B cell (primary cell): ENCODE data around the gene RASL10A. TPM values are rescaled to one million over a fixed set of nuclear protein-coding genes. Genes with fewer than 3 reads are reported as not detected.

Experiments
- ATAC-seq: fragments of 200-7000 bp; cut with Tn5 transposase; one replicate; pipeline ENCODE4 v1.10.0; 2021; ENCODE audit warnings: low read depth, mild to moderate bottlenecking, moderate number of reproducible peaks, moderate library complexity
- CTCF ChIA-PET: fragments of 350-600 bp; sonication (Branson Sonifier 250); formaldehyde crosslinking; loops from one replicate; lab custom pipeline; 2021; ENCODE audit warnings: antibody characterized with exemption, inconsistent platforms; lab: Charles Lee
- POLR2A ChIA-PET: fragments of 350-600 bp; sonication (Branson Sonifier 250); formaldehyde crosslinking; loops from one replicate; lab custom pipeline; 2021; ENCODE audit warnings: antibody characterized with exemption; lab: Charles Lee
- DNase-seq: peaks from one replicate; pipeline ENCODE4 v3.0.0; 2013
- H2AFZ ChIP-seq: 2 replicates; pipeline ENCODE4 v1.6.1; 2012; ENCODE audit warnings: mild to moderate bottlenecking, low read depth, low read length; ENCODE audit not compliant: insufficient read depth, poor library complexity, severe bottlenecking
- H3K27ac ChIP-seq, 2 donors: 1 replicate in 1 of 2; 2 replicates in 1 of 2; pipeline ENCODE4 v1.5.1; 2012 to 2013; ENCODE audit warnings: low read length in 2 of 2, mild to moderate bottlenecking in 2 of 2, moderate library complexity in 1 of 2
- H3K27me3 ChIP-seq, 4 experiments: fragments of 200-600 bp in 1 of 4; sonication (generic) in 1 of 4; replicated peaks in 1 of 4; 1 replicate in 2 of 4; 2 replicates in 2 of 4; pipeline versions ENCODE4 v1.6.1 to v1.7.0; 2013 to 2016; ENCODE audit warnings: low read length in 3 of 4, mild to moderate bottlenecking in 2 of 4, mixed read lengths in 1 of 4, moderate library complexity in 1 of 4; ENCODE audit not compliant: insufficient read depth in 4 of 4, control insufficient read depth in 3 of 4; ENCODE audit errors: control extremely low read depth in 1 of 4
- H3K36me3 ChIP-seq, 2 experiments: replicated peaks in 1 of 2; 1 replicate in 1 of 2; 2 replicates in 1 of 2; pipeline versions ENCODE4 v1.6.1 to v1.7.1; 2013; ENCODE audit warnings: low read length in 1 of 2; ENCODE audit not compliant: insufficient read depth in 2 of 2, control insufficient read depth in 1 of 2; ENCODE audit errors: control extremely low read depth in 1 of 2, extremely low read depth in 1 of 2
- H3K4me1 ChIP-seq, 2 donors: fragments of 200-600 bp in 1 of 2; sonication (generic) in 1 of 2; 1 replicate in 1 of 2; 2 replicates in 1 of 2; pipeline versions ENCODE4 v1.5.1 to v1.6.1; 2013 to 2017; ENCODE audit warnings: low read length in 2 of 2; ENCODE audit not compliant: control insufficient read depth in 2 of 2, insufficient read depth in 2 of 2
- H3K4me2 ChIP-seq: replicated peaks from 2 replicates; pipeline ENCODE3; 2012; ENCODE audit warnings: mild to moderate bottlenecking, low read depth, low read length; ENCODE audit not compliant: poor library complexity, severe bottlenecking
- H3K4me3 ChIP-seq, 5 experiments: fragments of 200-600 bp in 1 of 5; sonication (generic) in 1 of 5; 1 replicate in 3 of 5; 2 replicates in 2 of 5; pipeline versions ENCODE4 v1.5.1 to v1.7.0; 2011 to 2016; ENCODE audit warnings: low read length in 4 of 5, mild to moderate bottlenecking in 4 of 5, low read depth in 2 of 5, control low read depth in 1 of 5, moderate library complexity in 1 of 5; ENCODE audit not compliant: insufficient read depth in 1 of 5; ENCODE audit errors: control extremely low read depth in 1 of 5, extremely low read depth in 1 of 5
- H3K79me2 ChIP-seq: fragments of 200-600 bp; sonication (generic); one replicate; pipeline ENCODE4 v1.6.0; 2016; ENCODE audit warnings: low read length; ENCODE audit not compliant: control insufficient read depth, insufficient read depth
- H3K9ac ChIP-seq: fragments of 200-600 bp; sonication (generic); 2 replicates; pipeline ENCODE4 v1.6.1; 2017; ENCODE audit warnings: mild to moderate bottlenecking, low read length, moderate library complexity
- H3K9me3 ChIP-seq, 3 donors: one replicate each; pipeline versions ENCODE4 v1.6.1 to v1.7.1; 2013; ENCODE audit warnings: low read length in 2 of 3; ENCODE audit not compliant: control insufficient read depth in 2 of 3, insufficient read depth in 1 of 3; ENCODE audit errors: control extremely low read depth in 1 of 3
- H4K20me1 ChIP-seq: 2 replicates; pipeline ENCODE4 v1.6.0; 2012; ENCODE audit warnings: mild to moderate bottlenecking, low read length; ENCODE audit not compliant: insufficient read depth, control insufficient read depth, poor library complexity, severe bottlenecking
- H3K27ac Mint-ChIP-seq: one replicate; pipeline ENCODE4 v1.8.0; 2021; ENCODE audit warnings: mixed read lengths
- H3K27me3 Mint-ChIP-seq: one replicate; pipeline ENCODE4 v1.8.0; 2021; ENCODE audit warnings: mixed read lengths
- H3K4me1 Mint-ChIP-seq: one replicate; pipeline ENCODE4 v1.8.0; 2021; ENCODE audit warnings: mixed read lengths
- H3K4me3 Mint-ChIP-seq: one replicate; pipeline ENCODE4 v1.8.0; 2021; ENCODE audit warnings: mixed read lengths
- H3K9me3 Mint-ChIP-seq: one replicate; pipeline ENCODE4 v1.8.0; 2022; ENCODE audit warnings: mixed read lengths; ENCODE audit not compliant: insufficient read depth
- CTCF ChIP-seq: fragments of 200-600 bp; IDR thresholded peaks from one replicate; pipeline ENCODE4 v1.8.0; 2022; ENCODE audit warnings: antibody characterized with exemption, mild to moderate bottlenecking
- EZH2 ChIP-seq: IDR thresholded peaks from 2 replicates; pipeline ENCODE4 v1.6.1; 2012; ENCODE audit warnings: borderline replicate concordance, low read depth, mild to moderate bottlenecking, moderate library complexity, low read length; ENCODE audit not compliant: insufficient read depth, poor library complexity, severe bottlenecking
- WGBS: methylation state at CpG from one replicate; pipeline ENCODE4 v1.1.5; 2013; ENCODE audit warnings: missing lambda C conversion rate; ENCODE audit not compliant: insufficient coverage; 5-methylcytosine and 5-hydroxymethylcytosine counted together
- intact Hi-C: fragments of 100-400 bp; cut with micrococcal nuclease; formaldehyde crosslinking; loops from one replicate; pipeline ENCODE4 v1.10.0; 2022
- polyA plus RNA-seq: library from polyadenylated mRNA; depleted of rRNA; stranded (reverse); fragments of >200 nt; gene quantifications from 2 replicates; pipeline ENCODE4 v1.2.3, GENCODE V29; 2012
- total RNA-seq, 2 donors: library from RNA; stranded (reverse); fragments of 120-200 nt in 1 of 2; gene quantifications; 1 replicate in 1 of 2; 2 replicates in 1 of 2; pipeline versions ENCODE4 v1.2.3 to v1.2.4, GENCODE V29; 2013 to 2022

Gene RASL10A
- total and polyA plus RNA-seq, 2 donors (not counting 1 experiment from before 2014, with no cell fraction given) = 2.8 to 4.7 TPM

DNA sequence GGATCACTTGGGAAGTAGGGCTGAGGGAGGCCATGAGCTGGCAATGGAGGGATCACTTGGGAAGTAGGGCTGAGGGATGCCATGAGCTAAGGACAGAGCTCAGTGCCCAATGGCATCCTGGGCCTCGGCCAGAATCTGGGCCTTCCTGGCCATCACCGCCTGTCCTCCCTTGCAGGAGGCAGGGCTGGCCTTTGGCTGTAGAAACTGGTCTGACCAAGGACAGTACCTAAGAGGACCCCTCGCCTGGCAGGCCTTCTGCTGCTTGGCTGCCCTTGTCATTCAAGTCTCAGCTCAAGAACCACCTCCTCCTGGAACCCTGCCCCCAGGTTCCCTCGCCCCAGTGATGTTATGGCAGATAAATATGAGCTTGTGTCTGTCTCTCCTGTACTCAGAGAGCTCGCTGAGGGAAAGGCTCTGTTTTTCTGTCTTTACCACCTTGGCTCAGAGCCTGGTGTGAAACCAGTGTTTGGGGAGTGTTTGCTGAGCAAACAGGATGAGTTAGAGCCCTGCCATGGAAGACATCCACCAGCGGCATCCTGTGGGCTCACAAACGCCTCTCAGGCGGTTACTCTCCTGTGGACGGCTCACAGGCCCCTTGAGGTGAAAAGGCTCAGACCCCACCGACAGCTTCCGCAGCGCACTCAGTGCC, 19.3 kb upstream of the RASL10A start:
- H3K36me3 ChIP-seq = peaks cover 2 to 92% of the 10 kb centered on the region in 2 experiments
- no peak overlapping the region for H3K4me3 ChIP-seq
- H3K4me3 Mint-ChIP-seq = no peak overlapping the region
- H4K20me1 ChIP-seq = peaks cover 74% of the 10 kb centered on the region
- no peaks in the 10 kb centered on the region for H3K4me1 Mint-ChIP-seq
- H3K9me3 Mint-ChIP-seq = no peaks in the 10 kb centered on the region
- H3K27ac ChIP-seq = no peak overlapping the region
- ChIA-PET CTCF (interaction anchor here (0.9 kb wide), 1 partner anchor 12 kb away, joined by 3 read pairs; no protein-coding TSS in a partner anchor), POLR2A (no interaction called here)
- H3K4me2 ChIP-seq = no peak overlapping the region
- no peak for ATAC-seq
- H3K27ac Mint-ChIP-seq = no peak overlapping the region
- H3K9me3 ChIP-seq = no peaks in the 10 kb centered on the region
- 94% methylated on average over 10 of the region's 12 CpGs for WGBS
- H3K9ac ChIP-seq = no peak overlapping the region
- peaks cover 10% of the 10 kb centered on the region for H3K79me2 ChIP-seq
- no peak for TF ChIP-seq CTCF
- TF ChIP-seq EZH2 = no peak
- no peaks in the 10 kb centered on the region for H3K27me3 ChIP-seq
- H3K27me3 Mint-ChIP-seq = no peaks in the 10 kb centered on the region
- H3K4me1 ChIP-seq = no peaks in the 10 kb centered on the region
- intact Hi-C loops = no loop called here
- H2AFZ ChIP-seq = no peak overlapping the region
- DNase-seq = no peak

GRCh38 chr22:29334148-29334547, 18.7 kb upstream of the RASL10A start:
- no peak for ATAC-seq
- no peak overlapping the region for H3K27ac ChIP-seq
- H2AFZ ChIP-seq = no peak overlapping the region
- H3K4me2 ChIP-seq = no peak overlapping the region
- no peaks in the 10 kb centered on the region for H3K27me3 ChIP-seq
- H4K20me1 ChIP-seq = peaks cover 74% of the 10 kb centered on the region
- DNase-seq = no peak
- no peak overlapping the region for H3K27ac Mint-ChIP-seq
- H3K4me1 Mint-ChIP-seq = no peaks in the 10 kb centered on the region
- peaks cover 2 to 92% of the 10 kb centered on the region in 2 experiments for H3K36me3 ChIP-seq
- H3K9me3 ChIP-seq = no peaks in the 10 kb centered on the region
- ChIA-PET POLR2A (no interaction called here), CTCF (no interaction called here)
- H3K4me1 ChIP-seq = no peaks in the 10 kb centered on the region
- no peak overlapping the region for H3K4me3 ChIP-seq
- intact Hi-C loops = no loop called here
- H3K4me3 Mint-ChIP-seq = no peak overlapping the region
- H3K79me2 ChIP-seq = peaks cover 4% of the 10 kb centered on the region
- TF ChIP-seq EZH2 (no peak), CTCF (no peak)
- no peaks in the 10 kb centered on the region for H3K27me3 Mint-ChIP-seq
- no peak overlapping the region for H3K9ac ChIP-seq
- WGBS = 100% methylated on average over 6 of the region's 7 CpGs
- no peaks in the 10 kb centered on the region for H3K9me3 Mint-ChIP-seq
